Measurements from ENCODE around the gene ZBTB20. TPM values are rescaled to one million over a fixed set of nuclear protein-coding genes. Genes with fewer than 3 reads are reported as not detected.
A peak's percentile ranks its signal among the peaks of the same experiment; 100 is the strongest.

ZBTB20 gene
- total and polyA plus RNA-seq, 8 donors: 0.15 to 149 (median 38.5) TPM

GRCh38 chr3:114447950-114448479 lies 699.1 kb downstream of the ZBTB20 start:
- TF ChIP-seq EP300 (IDR thresholded peaks at IDR 0.05): no peak
- TF ChIP-seq POLR2A (IDR thresholded peaks at IDR 0.05): no peak
- no peak for TF ChIP-seq CTCF (IDR thresholded peaks at IDR 0.05)
- no peak for TF ChIP-seq POLR2AphosphoS5 (IDR thresholded peaks at IDR 0.05)
- Histone ChIP-seq H3K27ac (no peak overlapping the region), H3K4me1 (peaks cover 6 to 48% (median 24%) of the 10 kb centered on the region in 4 donors), H3K27me3 (no peaks in the 10 kb centered on the region), H3K9me3 (no peaks in the 10 kb centered on the region), H3K4me3 (no peak overlapping the region), H3K36me3 (no peaks in the 10 kb centered on the region)
- DNase-seq: no peak
- WGBS, 5 donors: 82 to 91% (median 86%) methylated on average over 4 of the region's 4 CpGs
- intact Hi-C loops (cut with DNase I; ENCODE audit: low total_unique reads): no loop called here

GRCh38 chr3:114447545-114447944 lies 699.5 kb downstream of the ZBTB20 start:
- H3K4me1 ChIP-seq: peaks cover 6 to 48% (median 25%) of the 10 kb centered on the region in 4 donors
- intact Hi-C loops (cut with DNase I; ENCODE audit: low total_unique reads): no loop called here
- no peaks in the 10 kb centered on the region for H3K9me3 ChIP-seq
- DNase-seq: no peak
- no peaks in the 10 kb centered on the region for H3K27me3 ChIP-seq
- no peak overlapping the region for H3K4me3 ChIP-seq
- TF ChIP-seq POLR2A (IDR thresholded peaks at IDR 0.05) (no peak), EP300 (IDR thresholded peaks at IDR 0.05) (no peak), POLR2AphosphoS5 (IDR thresholded peaks at IDR 0.05) (no peak), CTCF (IDR thresholded peaks at IDR 0.05) (no peak)
- WGBS, 5 donors: 56 to 70% (median 63%) methylated on average over 3 of the region's 3 CpGs
- no peaks in the 10 kb centered on the region for H3K36me3 ChIP-seq
- H3K27ac ChIP-seq: no peak overlapping the region

- TF ChIP-seq POLR2A (IDR thresholded peaks at IDR 0.05) (no peak), EP300 (IDR thresholded peaks at IDR 0.05) (no peak), CTCF (IDR thresholded peaks at IDR 0.05) (no peak), POLR2AphosphoS5 (IDR thresholded peaks at IDR 0.05) (no peak)
- intact Hi-C loops (cut with DNase I; ENCODE audit: low total_unique reads): no loop called here
- Histone ChIP-seq H3K27ac (no peak overlapping the region), H3K27me3 (no peaks in the 10 kb centered on the region), H3K4me1 (peaks cover 4 to 47% (median 25%) of the 10 kb centered on the region in 4 donors), H3K9me3 (no peaks in the 10 kb centered on the region), H3K36me3 (no peaks in the 10 kb centered on the region), H3K4me3 (no peak overlapping the region)
- peak in 1 of 2 donors; percentile 35 for DNase-seq
- 56 to 73% (median 61%) methylated on average over 5 of the region's 5 CpGs for WGBS, 5 donors
Measured at GRCh38 chr3:114446600-114446999, 700.5 kb downstream of the ZBTB20 start.

GRCh38 chr3:114445233-114445632 lies 701.9 kb downstream of the ZBTB20 start:
- Histone ChIP-seq H3K27me3 (no peaks in the 10 kb centered on the region), H3K4me1 (peaks cover 4 to 46% (median 26%) of the 10 kb centered on the region in 4 donors), H3K27ac (no peak overlapping the region), H3K36me3 (no peaks in the 10 kb centered on the region), H3K9me3 (no peaks in the 10 kb centered on the region), H3K4me3 (no peak overlapping the region)
- TF ChIP-seq POLR2A (IDR thresholded peaks at IDR 0.05) (no peak), CTCF (IDR thresholded peaks at IDR 0.05) (no peak), EP300 (IDR thresholded peaks at IDR 0.05) (no peak), POLR2AphosphoS5 (IDR thresholded peaks at IDR 0.05) (no peak)
- 80 to 92% (median 82%) methylated on average over 2 of the region's 2 CpGs for WGBS, 5 donors
- intact Hi-C loops (cut with DNase I; ENCODE audit: low total_unique reads): no loop called here
- no peak for DNase-seq

All from stomach (tissue), 9 donors.